DND-41 (cell line): ENCODE data around the gene CLNK.
A peak's percentile ranks its signal among the peaks of the same experiment; 100 is the strongest.

Experiments used
- ATAC-seq: fragments of 200-7000 bp; cut with Tn5 transposase; 3 replicates; pipeline ENCODE4 v1.9.1; 2021; ENCODE audit warnings: low read depth; ENCODE audit not compliant: insufficient read depth
- DNase-seq: peaks from one replicate; pipeline ENCODE4 v3.0.0-alpha.2; 2020
- H2AFZ ChIP-seq: 2 replicates; pipeline ENCODE4 v1.6.0; 2012; ENCODE audit warnings: low read depth, low read length
- H3K27ac ChIP-seq: 2 replicates; pipeline ENCODE4 v1.5.1; 2012; ENCODE audit warnings: low read length, inconsistent platforms
- H3K27me3 ChIP-seq: fragments of 200-600 bp; sonication (generic); 2 replicates; pipeline ENCODE4 v1.6.0; 2012; ENCODE audit warnings: low read length, mild to moderate bottlenecking, inconsistent platforms; ENCODE audit not compliant: insufficient read depth, poor library complexity
- H3K36me3 ChIP-seq: 2 replicates; pipeline ENCODE4 v1.5.1; 2012; ENCODE audit warnings: low read length, inconsistent platforms; ENCODE audit not compliant: insufficient read depth
- H3K4me1 ChIP-seq: 2 replicates; pipeline ENCODE4 v1.5.1; 2012; ENCODE audit warnings: mild to moderate bottlenecking, low read length; ENCODE audit not compliant: insufficient read depth
- H3K4me2 ChIP-seq: 2 replicates; pipeline ENCODE4 v1.6.0; 2012; ENCODE audit warnings: mild to moderate bottlenecking, moderate library complexity, low read length, inconsistent platforms; ENCODE audit not compliant: insufficient read depth
- H3K4me3 ChIP-seq, 2 experiments: fragments of 200-600 bp in 1 of 2; shearing (Covaris generic) in 1 of 2; 2 replicates each; pipeline ENCODE4 v1.5.1; 2012 to 2016; ENCODE audit warnings: inconsistent platforms in 2 of 2, low read length in 2 of 2, mild to moderate bottlenecking in 2 of 2, low read depth in 1 of 2, moderate library complexity in 1 of 2
- H3K79me2 ChIP-seq: 2 replicates; pipeline ENCODE4 v1.6.0; 2012; ENCODE audit warnings: low read length, inconsistent platforms; ENCODE audit not compliant: insufficient read depth
- H3K9ac ChIP-seq: 2 replicates; pipeline ENCODE4 v1.6.0; 2012; ENCODE audit warnings: low read depth, mild to moderate bottlenecking, inconsistent platforms, low read length, moderate library complexity
- H3K9me3 ChIP-seq: 2 replicates; pipeline ENCODE4 v1.5.1; 2012; ENCODE audit warnings: low read length, moderate library complexity, mild to moderate bottlenecking, inconsistent platforms; ENCODE audit not compliant: insufficient read depth, severe bottlenecking
- H4K20me1 ChIP-seq: 2 replicates; pipeline ENCODE4 v1.6.0; 2012; ENCODE audit warnings: low read length; ENCODE audit not compliant: insufficient read depth
- EZH2 ChIP-seq: IDR thresholded peaks from 3 replicates; pipeline ENCODE4 v1.6.1; 2012; ENCODE audit warnings: borderline replicate concordance, low read depth, mild to moderate bottlenecking, moderate library complexity, low read length, inconsistent platforms; ENCODE audit not compliant: severe bottlenecking
- TF ChIP-seq, protein P1 (sequence below): IDR thresholded peaks from 2 replicates; pipeline ENCODE4 v1.5.1; 2012; ENCODE audit warnings: borderline replicate concordance, low read length, moderate library complexity, mild to moderate bottlenecking; ENCODE audit not compliant: poor library complexity, severe bottlenecking; ENCODE audit errors: extremely low read depth

The CLNK gene

DNA sequence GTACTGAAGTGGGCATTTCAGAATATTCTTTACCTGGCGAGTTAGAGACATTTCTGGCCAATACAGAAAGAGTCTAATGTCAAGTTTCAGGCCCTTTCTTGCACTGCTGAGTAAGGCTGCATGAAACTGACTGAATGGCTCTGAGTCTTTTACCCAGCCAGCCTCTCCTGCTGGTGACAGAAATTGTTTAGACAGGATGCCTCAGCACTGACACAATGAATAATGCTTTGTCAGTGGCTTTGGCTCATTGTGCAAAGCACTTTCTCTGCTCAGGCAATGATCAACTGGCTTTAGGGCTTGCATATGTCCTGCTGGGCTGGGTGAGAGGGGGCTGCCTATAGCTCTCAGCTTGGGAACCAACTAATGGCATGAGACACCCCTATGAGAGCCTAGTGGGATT is 45.5 kb downstream of the CLNK start:
- Histone ChIP-seq H3K9ac (no peak overlapping the region), H4K20me1 (no peaks in the 10 kb centered on the region), H3K27ac (no peak overlapping the region), H3K36me3 (no peaks in the 10 kb centered on the region), H3K4me2 (no peak overlapping the region), H3K79me2 (no peaks in the 10 kb centered on the region), H3K4me1 (no peaks in the 10 kb centered on the region), H3K9me3 (no peaks in the 10 kb centered on the region), H2AFZ (no peak overlapping the region), H3K4me3 (no peak overlapping the region), H3K27me3 (no peaks in the 10 kb centered on the region)
- no peak for TF ChIP-seq EZH2
- TF ChIP-seq, protein P1, sequence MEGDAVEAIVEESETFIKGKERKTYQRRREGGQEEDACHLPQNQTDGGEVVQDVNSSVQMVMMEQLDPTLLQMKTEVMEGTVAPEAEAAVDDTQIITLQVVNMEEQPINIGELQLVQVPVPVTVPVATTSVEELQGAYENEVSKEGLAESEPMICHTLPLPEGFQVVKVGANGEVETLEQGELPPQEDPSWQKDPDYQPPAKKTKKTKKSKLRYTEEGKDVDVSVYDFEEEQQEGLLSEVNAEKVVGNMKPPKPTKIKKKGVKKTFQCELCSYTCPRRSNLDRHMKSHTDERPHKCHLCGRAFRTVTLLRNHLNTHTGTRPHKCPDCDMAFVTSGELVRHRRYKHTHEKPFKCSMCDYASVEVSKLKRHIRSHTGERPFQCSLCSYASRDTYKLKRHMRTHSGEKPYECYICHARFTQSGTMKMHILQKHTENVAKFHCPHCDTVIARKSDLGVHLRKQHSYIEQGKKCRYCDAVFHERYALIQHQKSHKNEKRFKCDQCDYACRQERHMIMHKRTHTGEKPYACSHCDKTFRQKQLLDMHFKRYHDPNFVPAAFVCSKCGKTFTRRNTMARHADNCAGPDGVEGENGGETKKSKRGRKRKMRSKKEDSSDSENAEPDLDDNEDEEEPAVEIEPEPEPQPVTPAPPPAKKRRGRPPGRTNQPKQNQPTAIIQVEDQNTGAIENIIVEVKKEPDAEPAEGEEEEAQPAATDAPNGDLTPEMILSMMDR, result no peak
- DNase-seq (no peak), ATAC-seq (no peak)

DNA sequence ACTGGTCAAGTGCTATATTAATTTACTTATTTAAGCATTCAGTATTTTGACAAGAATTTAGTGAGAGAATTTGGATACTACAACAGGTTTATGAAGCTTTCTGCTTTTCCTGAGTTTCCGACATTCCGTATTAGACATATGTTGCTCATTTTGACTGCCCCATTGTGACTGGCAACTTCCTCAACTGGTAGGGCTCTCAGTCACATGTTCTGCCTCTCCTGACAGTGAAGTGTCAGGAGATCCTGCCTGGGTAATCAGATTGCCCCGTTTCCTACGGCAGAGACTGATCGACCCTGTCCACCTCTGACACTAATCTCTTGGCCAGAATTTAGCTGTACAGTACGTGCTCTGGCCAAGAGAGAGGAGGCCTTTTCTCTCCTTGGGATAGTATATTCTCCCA is 49.5 kb downstream of the CLNK start:
- TF ChIP-seq, protein P1, result no peak
- no peak for TF ChIP-seq EZH2
- Histone ChIP-seq H3K27ac (no peak overlapping the region), H4K20me1 (no peaks in the 10 kb centered on the region), H3K79me2 (no peaks in the 10 kb centered on the region), H3K4me3 (no peak overlapping the region), H3K4me1 (no peaks in the 10 kb centered on the region), H3K9ac (no peak overlapping the region), H3K4me2 (no peak overlapping the region), H3K36me3 (no peaks in the 10 kb centered on the region), H2AFZ (no peak overlapping the region), H3K27me3 (no peaks in the 10 kb centered on the region), H3K9me3 (no peaks in the 10 kb centered on the region)
- DNase-seq (no peak), ATAC-seq (no peak)

DNA sequence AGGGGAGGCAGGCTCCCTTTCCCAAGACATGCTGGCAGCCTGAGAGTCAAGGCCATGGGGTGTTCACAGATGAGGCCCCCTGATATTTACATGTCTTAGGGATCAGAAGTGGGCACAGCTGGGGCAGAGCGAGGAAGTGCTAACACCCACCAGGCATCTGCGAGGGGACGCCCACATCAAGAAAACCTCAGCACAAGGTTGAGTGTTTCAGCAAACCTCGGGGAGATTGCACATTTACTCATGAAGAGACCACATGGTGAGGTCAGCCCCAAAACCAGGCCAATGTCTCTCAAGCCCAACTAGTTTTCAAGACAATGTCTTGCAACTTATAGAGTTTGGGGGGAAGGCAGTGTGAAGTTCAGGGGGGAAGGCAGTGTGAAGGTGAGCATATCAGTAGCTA is 55.2 kb downstream of the CLNK start:
- no peak for TF ChIP-seq EZH2
- TF ChIP-seq, protein P1, result no peak
- Histone ChIP-seq H3K4me1 (0 out of 2 replicates have a peak, but pooled peaks cover 5% of the 10 kb centered on the region), H3K36me3 (no peaks in the 10 kb centered on the region), H2AFZ (no peak overlapping the region), H3K27ac (no peak overlapping the region), H4K20me1 (no peaks in the 10 kb centered on the region), H3K9ac (no peak overlapping the region), H3K4me3 (no peak overlapping the region), H3K27me3 (no peaks in the 10 kb centered on the region), H3K4me2 (no peak overlapping the region), H3K79me2 (no peaks in the 10 kb centered on the region), H3K9me3 (no peaks in the 10 kb centered on the region)
- DNase-seq (peak; percentile 78), ATAC-seq (peak; percentile 98)

DNA sequence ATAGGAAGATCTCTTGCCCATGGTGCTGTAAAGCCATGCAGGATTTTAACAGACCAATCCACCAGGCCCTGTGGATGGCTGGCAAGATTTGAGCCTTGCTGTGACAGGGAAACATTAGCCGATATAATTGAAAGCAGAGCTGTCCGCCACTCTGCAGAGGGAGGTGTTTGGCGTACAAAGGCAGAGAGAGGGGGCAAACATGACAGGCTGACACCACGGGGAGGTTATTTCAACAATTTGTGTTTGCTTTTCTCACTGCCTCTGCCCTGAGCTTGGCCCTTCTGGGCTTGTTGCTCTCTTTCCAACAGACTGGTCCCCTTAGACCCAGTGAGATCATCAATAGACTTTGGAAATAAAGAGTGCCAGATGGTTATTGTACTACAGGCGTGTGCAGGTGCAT is 59.4 kb downstream of the CLNK start:
- Histone ChIP-seq H3K4me2 (no peak overlapping the region), H3K79me2 (no peaks in the 10 kb centered on the region), H3K9ac (no peak overlapping the region), H3K4me3 (no peak overlapping the region), H3K4me1 (0 out of 2 replicates have a peak, but pooled peaks cover 5% of the 10 kb centered on the region), H2AFZ (no peak overlapping the region), H4K20me1 (no peaks in the 10 kb centered on the region), H3K27me3 (no peaks in the 10 kb centered on the region), H3K9me3 (no peaks in the 10 kb centered on the region), H3K36me3 (no peaks in the 10 kb centered on the region), H3K27ac (no peak overlapping the region)
- no peak for TF ChIP-seq EZH2
- TF ChIP-seq, protein P1, result no peak
- ATAC-seq (no peak), DNase-seq (no peak)
